B cell (primary cell): Measurements from ENCODE around the gene AOC3. TPM values are rescaled to one million over a fixed set of nuclear protein-coding genes. Genes with fewer than 3 reads are reported as not detected.

Experiments used
- ATAC-seq: fragments of 200-7000 bp; cut with Tn5 transposase; one replicate; pipeline ENCODE4 v1.10.0; 2021; ENCODE audit warnings: low read depth, mild to moderate bottlenecking, moderate number of reproducible peaks, moderate library complexity
- CTCF ChIA-PET: fragments of 350-600 bp; sonication (Branson Sonifier 250); formaldehyde crosslinking; loops from one replicate; lab custom pipeline; 2021; ENCODE audit warnings: antibody characterized with exemption, inconsistent platforms; lab: Charles Lee
- POLR2A ChIA-PET: fragments of 350-600 bp; sonication (Branson Sonifier 250); formaldehyde crosslinking; loops from one replicate; lab custom pipeline; 2021; ENCODE audit warnings: antibody characterized with exemption; lab: Charles Lee
- DNase-seq: peaks from one replicate; pipeline ENCODE4 v3.0.0; 2013
- H2AFZ ChIP-seq: 2 replicates; pipeline ENCODE4 v1.6.1; 2012; ENCODE audit warnings: mild to moderate bottlenecking, low read depth, low read length; ENCODE audit not compliant: insufficient read depth, poor library complexity, severe bottlenecking
- H3K27ac ChIP-seq, 2 donors: 1 replicate in 1 of 2; 2 replicates in 1 of 2; pipeline ENCODE4 v1.5.1; 2012 to 2013; ENCODE audit warnings: low read length in 2 of 2, mild to moderate bottlenecking in 2 of 2, moderate library complexity in 1 of 2
- H3K27me3 ChIP-seq, 4 experiments: fragments of 200-600 bp in 1 of 4; sonication (generic) in 1 of 4; replicated peaks in 1 of 4; 1 replicate in 2 of 4; 2 replicates in 2 of 4; pipeline versions ENCODE4 v1.6.1 to v1.7.0; 2013 to 2016; ENCODE audit warnings: low read length in 3 of 4, mild to moderate bottlenecking in 2 of 4, mixed read lengths in 1 of 4, moderate library complexity in 1 of 4; ENCODE audit not compliant: insufficient read depth in 4 of 4, control insufficient read depth in 3 of 4; ENCODE audit errors: control extremely low read depth in 1 of 4
- H3K36me3 ChIP-seq, 2 experiments: replicated peaks in 1 of 2; 1 replicate in 1 of 2; 2 replicates in 1 of 2; pipeline versions ENCODE4 v1.6.1 to v1.7.1; 2013; ENCODE audit warnings: low read length in 1 of 2; ENCODE audit not compliant: insufficient read depth in 2 of 2, control insufficient read depth in 1 of 2; ENCODE audit errors: control extremely low read depth in 1 of 2, extremely low read depth in 1 of 2
- H3K4me1 ChIP-seq, 2 donors: fragments of 200-600 bp in 1 of 2; sonication (generic) in 1 of 2; 1 replicate in 1 of 2; 2 replicates in 1 of 2; pipeline versions ENCODE4 v1.5.1 to v1.6.1; 2013 to 2017; ENCODE audit warnings: low read length in 2 of 2; ENCODE audit not compliant: control insufficient read depth in 2 of 2, insufficient read depth in 2 of 2
- H3K4me2 ChIP-seq: replicated peaks from 2 replicates; pipeline ENCODE3; 2012; ENCODE audit warnings: mild to moderate bottlenecking, low read depth, low read length; ENCODE audit not compliant: poor library complexity, severe bottlenecking
- H3K4me3 ChIP-seq, 5 experiments: fragments of 200-600 bp in 1 of 5; sonication (generic) in 1 of 5; 1 replicate in 3 of 5; 2 replicates in 2 of 5; pipeline versions ENCODE4 v1.5.1 to v1.7.0; 2011 to 2016; ENCODE audit warnings: low read length in 4 of 5, mild to moderate bottlenecking in 4 of 5, low read depth in 2 of 5, control low read depth in 1 of 5, moderate library complexity in 1 of 5; ENCODE audit not compliant: insufficient read depth in 1 of 5; ENCODE audit errors: control extremely low read depth in 1 of 5, extremely low read depth in 1 of 5
- H3K79me2 ChIP-seq: fragments of 200-600 bp; sonication (generic); one replicate; pipeline ENCODE4 v1.6.0; 2016; ENCODE audit warnings: low read length; ENCODE audit not compliant: control insufficient read depth, insufficient read depth
- H3K9ac ChIP-seq: fragments of 200-600 bp; sonication (generic); 2 replicates; pipeline ENCODE4 v1.6.1; 2017; ENCODE audit warnings: mild to moderate bottlenecking, low read length, moderate library complexity
- H3K9me3 ChIP-seq, 3 donors: one replicate each; pipeline versions ENCODE4 v1.6.1 to v1.7.1; 2013; ENCODE audit warnings: low read length in 2 of 3; ENCODE audit not compliant: control insufficient read depth in 2 of 3, insufficient read depth in 1 of 3; ENCODE audit errors: control extremely low read depth in 1 of 3
- H4K20me1 ChIP-seq: 2 replicates; pipeline ENCODE4 v1.6.0; 2012; ENCODE audit warnings: mild to moderate bottlenecking, low read length; ENCODE audit not compliant: insufficient read depth, control insufficient read depth, poor library complexity, severe bottlenecking
- H3K27ac Mint-ChIP-seq: one replicate; pipeline ENCODE4 v1.8.0; 2021; ENCODE audit warnings: mixed read lengths
- H3K27me3 Mint-ChIP-seq: one replicate; pipeline ENCODE4 v1.8.0; 2021; ENCODE audit warnings: mixed read lengths
- H3K4me1 Mint-ChIP-seq: one replicate; pipeline ENCODE4 v1.8.0; 2021; ENCODE audit warnings: mixed read lengths
- H3K4me3 Mint-ChIP-seq: one replicate; pipeline ENCODE4 v1.8.0; 2021; ENCODE audit warnings: mixed read lengths
- H3K9me3 Mint-ChIP-seq: one replicate; pipeline ENCODE4 v1.8.0; 2022; ENCODE audit warnings: mixed read lengths; ENCODE audit not compliant: insufficient read depth
- EZH2 ChIP-seq: IDR thresholded peaks from 2 replicates; pipeline ENCODE4 v1.6.1; 2012; ENCODE audit warnings: borderline replicate concordance, low read depth, mild to moderate bottlenecking, moderate library complexity, low read length; ENCODE audit not compliant: insufficient read depth, poor library complexity, severe bottlenecking
- WGBS: methylation state at CpG from one replicate; pipeline ENCODE4 v1.1.5; 2013; ENCODE audit warnings: missing lambda C conversion rate; ENCODE audit not compliant: insufficient coverage; 5-methylcytosine and 5-hydroxymethylcytosine counted together
- intact Hi-C: fragments of 100-400 bp; cut with micrococcal nuclease; formaldehyde crosslinking; loops from one replicate; pipeline ENCODE4 v1.10.0; 2022
- polyA plus RNA-seq: library from polyadenylated mRNA; depleted of rRNA; stranded (reverse); fragments of >200 nt; gene quantifications from 2 replicates; pipeline ENCODE4 v1.2.3, GENCODE V29; 2012
- total RNA-seq, 2 donors: library from RNA; stranded (reverse); fragments of 120-200 nt in 1 of 2; gene quantifications; 1 replicate in 1 of 2; 2 replicates in 1 of 2; pipeline versions ENCODE4 v1.2.3 to v1.2.4, GENCODE V29; 2013 to 2022
- TF ChIP-seq, protein P1 (sequence below): fragments of 200-600 bp; IDR thresholded peaks from one replicate; pipeline ENCODE4 v1.8.0; 2022; ENCODE audit warnings: antibody characterized with exemption, mild to moderate bottlenecking

Gene AOC3
- total and polyA plus RNA-seq, 2 donors (not counting 1 experiment from before 2014, with no cell fraction given): 1.2 to 1.5 TPM

DNA sequence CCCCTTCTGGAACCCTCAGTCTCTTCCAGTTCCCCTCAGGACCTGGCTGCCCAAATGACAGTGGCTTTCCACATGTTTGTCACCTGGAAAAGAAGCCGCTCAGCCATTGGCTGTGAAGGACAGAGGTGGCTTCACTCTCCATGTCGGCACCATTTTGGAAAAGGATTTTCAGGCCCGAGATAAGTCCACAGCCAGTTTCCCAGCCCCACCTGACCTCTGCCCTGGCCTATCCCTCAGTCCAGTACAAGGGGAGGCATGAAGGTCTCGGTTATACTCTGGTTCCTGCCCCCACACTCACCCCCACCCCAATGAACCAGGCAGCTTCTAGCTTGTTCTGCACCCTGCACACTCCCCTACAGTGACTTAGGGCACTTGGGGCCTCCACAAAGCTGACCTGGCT is 15.2 kb downstream of the AOC3 start:
- H3K9me3 Mint-ChIP-seq: no peaks in the 10 kb centered on the region

More for the DNA sequence above, 15.2 kb downstream of the AOC3 start:
- Histone ChIP-seq H3K4me1 (no peaks in the 10 kb centered on the region), H2AFZ (no peak overlapping the region), H3K79me2 (no peaks in the 10 kb centered on the region), H3K36me3 (no peaks in the 10 kb centered on the region), H3K4me2 (no peak overlapping the region), H3K9me3 (peaks cover 0 to 5% (median 4%) of the 10 kb centered on the region in 3 donors), H3K9ac (no peak overlapping the region), H3K27ac (no peak overlapping the region), H4K20me1 (no peaks in the 10 kb centered on the region), H3K27me3 (peaks cover 0 to 11% (median 0%) of the 10 kb centered on the region in 4 experiments), H3K4me3 (no peak overlapping the region)
- no peak for DNase-seq
- Mint-ChIP-seq H3K4me1 (no peaks in the 10 kb centered on the region), H3K27ac (no peak overlapping the region), H3K27me3 (peaks cover 21% of the 10 kb centered on the region), H3K4me3 (no peak overlapping the region)
- ChIA-PET CTCF (no interaction called here), POLR2A (no interaction called here)
- intact Hi-C loops: no loop called here
- WGBS: 83% methylated on average over 4 of the region's 4 CpGs
- no peak for ATAC-seq
- TF ChIP-seq EZH2: no peak
- TF ChIP-seq, protein P1, sequence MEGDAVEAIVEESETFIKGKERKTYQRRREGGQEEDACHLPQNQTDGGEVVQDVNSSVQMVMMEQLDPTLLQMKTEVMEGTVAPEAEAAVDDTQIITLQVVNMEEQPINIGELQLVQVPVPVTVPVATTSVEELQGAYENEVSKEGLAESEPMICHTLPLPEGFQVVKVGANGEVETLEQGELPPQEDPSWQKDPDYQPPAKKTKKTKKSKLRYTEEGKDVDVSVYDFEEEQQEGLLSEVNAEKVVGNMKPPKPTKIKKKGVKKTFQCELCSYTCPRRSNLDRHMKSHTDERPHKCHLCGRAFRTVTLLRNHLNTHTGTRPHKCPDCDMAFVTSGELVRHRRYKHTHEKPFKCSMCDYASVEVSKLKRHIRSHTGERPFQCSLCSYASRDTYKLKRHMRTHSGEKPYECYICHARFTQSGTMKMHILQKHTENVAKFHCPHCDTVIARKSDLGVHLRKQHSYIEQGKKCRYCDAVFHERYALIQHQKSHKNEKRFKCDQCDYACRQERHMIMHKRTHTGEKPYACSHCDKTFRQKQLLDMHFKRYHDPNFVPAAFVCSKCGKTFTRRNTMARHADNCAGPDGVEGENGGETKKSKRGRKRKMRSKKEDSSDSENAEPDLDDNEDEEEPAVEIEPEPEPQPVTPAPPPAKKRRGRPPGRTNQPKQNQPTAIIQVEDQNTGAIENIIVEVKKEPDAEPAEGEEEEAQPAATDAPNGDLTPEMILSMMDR: no peak
